SK-N-SH (cell line): ENCODE results near the gene INPP5A. TPM values are rescaled to one million over a fixed set of nuclear protein-coding genes. Genes with fewer than 3 reads are reported as not detected.

ENCODE experiments used
- CTCF ChIA-PET: fragments of 300-600, 350-600 bp; formaldehyde crosslinking; extraction: SDS; loops from one replicate; lab custom pipeline; 2021; lab: Yijun Ruan, JAX
- POLR2A ChIA-PET: fragments of 350-600 bp; sonication (Branson Sonifier 250); formaldehyde crosslinking; extraction: SDS; loops from one replicate; lab custom pipeline; 2020; ENCODE audit warnings: antibody characterized with exemption, inconsistent platforms; lab: Yijun Ruan, JAX
- DNase-seq: peaks from one replicate; pipeline ENCODE4 v3.0.0; 2012
- H2AFZ ChIP-seq: fragments of 200-600 bp; sonication (generic); 2 replicates; pipeline ENCODE4 v1.8.1; 2016; ENCODE audit warnings: antibody characterized with exemption, mild to moderate bottlenecking, low read depth
- H3F3A ChIP-seq: fragments of 200-600 bp; sonication (generic); replicated peaks from 2 replicates; pipeline ENCODE3; 2016; ENCODE audit warnings: antibody characterized with exemption, mild to moderate bottlenecking; ENCODE audit not compliant: insufficient read depth
- H3K27ac ChIP-seq, 2 experiments: fragments of 200-500 bp in 1 of 2; fragments of 200-600 bp in 1 of 2; sonication (Bioruptor generic) in 1 of 2; sonication (generic), shearing (Covaris generic) in 1 of 2; 2 replicates each; pipeline versions ENCODE4 v1.5.1 to v1.6.1; 2014 to 2016; ENCODE audit warnings: low read depth in 2 of 2, inconsistent platforms in 1 of 2, low read length in 1 of 2, mild to moderate bottlenecking in 1 of 2, mixed read lengths in 1 of 2
- H3K27me3 ChIP-seq: fragments of 200-600 bp; sonication (generic), shearing (Covaris generic); 2 replicates; pipeline ENCODE4 v1.6.1; 2016; ENCODE audit warnings: mixed run types; ENCODE audit not compliant: insufficient read depth
- H3K36me3 ChIP-seq, 2 experiments: fragments of 200-500 bp in 1 of 2; fragments of 200-600 bp in 1 of 2; sonication (Bioruptor generic) in 1 of 2; sonication (generic) in 1 of 2; replicated peaks in 1 of 2; 2 replicates each; pipeline versions ENCODE3 to v1.5.1; 2014 to 2016; ENCODE audit warnings: low read length in 1 of 2, mild to moderate bottlenecking in 1 of 2; ENCODE audit not compliant: insufficient read depth in 2 of 2, control insufficient read depth in 1 of 2
- H3K4me1 ChIP-seq, 2 experiments: fragments of 200-500 bp in 1 of 2; fragments of 200-600 bp in 1 of 2; sonication (Bioruptor generic) in 1 of 2; sonication (generic), shearing (Covaris generic) in 1 of 2; 2 replicates each; pipeline versions ENCODE4 v1.5.1 to v1.6.1; 2014 to 2016; ENCODE audit warnings: low read depth in 1 of 2, low read length in 1 of 2, mixed run types in 1 of 2; ENCODE audit not compliant: insufficient read depth in 2 of 2, control insufficient read depth in 1 of 2
- H3K4me2 ChIP-seq: fragments of 200-600 bp; sonication (generic), shearing (Covaris generic); 2 replicates; pipeline ENCODE4 v1.6.1; 2017; ENCODE audit warnings: mixed run types
- H3K4me3 ChIP-seq, 2 experiments: fragments of 200-500 bp in 1 of 2; fragments of 200-600 bp in 1 of 2; sonication (Bioruptor generic) in 1 of 2; sonication (generic), shearing (Covaris generic) in 1 of 2; 2 replicates each; pipeline versions ENCODE4 v1.5.1 to v1.8.1; 2014 to 2016; ENCODE audit warnings: low read depth in 2 of 2, inconsistent platforms in 1 of 2, low read length in 1 of 2, mild to moderate bottlenecking in 1 of 2, mixed read lengths in 1 of 2, moderate library complexity in 1 of 2
- H3K79me2 ChIP-seq: fragments of 200-600 bp; sonication (generic); 2 replicates; pipeline ENCODE4 v1.8.1; 2017; ENCODE audit warnings: mild to moderate bottlenecking; ENCODE audit not compliant: insufficient read depth
- H3K9ac ChIP-seq: fragments of 200-600 bp; sonication (generic); 2 replicates; pipeline ENCODE4 v1.6.1; 2017; ENCODE audit warnings: mixed run types
- H3K9me2 ChIP-seq: fragments of 200-600 bp; sonication (generic); 2 replicates; pipeline ENCODE4 v1.6.1; 2017; ENCODE audit warnings: mixed run types
- H3K9me3 ChIP-seq: fragments of 200-600 bp; sonication (generic); 2 replicates; pipeline ENCODE4 v1.6.1; 2017; ENCODE audit warnings: mixed run types, mild to moderate bottlenecking, moderate library complexity
- H4K20me1 ChIP-seq: fragments of 200-600 bp; sonication (generic); 2 replicates; pipeline ENCODE4 v1.6.1; 2017; ENCODE audit warnings: mild to moderate bottlenecking, mixed run types; ENCODE audit not compliant: insufficient read depth
- CHD2 ChIP-seq: fragments of 150-350 bp; IDR thresholded peaks from 2 replicates; pipeline ENCODE4 v1.6.1; 2018; ENCODE audit warnings: low read length; ENCODE audit not compliant: partially characterized antibody
- EZH2phosphoT487 ChIP-seq: fragments of 200-600 bp; sonication (generic); IDR thresholded peaks from 2 replicates; pipeline ENCODE4 v1.6.1; 2017; ENCODE audit warnings: low read depth, mixed run types, mild to moderate bottlenecking, antibody characterized with exemption, moderate library complexity, borderline replicate concordance
- JUND ChIP-seq: IDR thresholded peaks from 2 replicates; pipeline ENCODE4 v1.4.0; 2012
- MEF2A ChIP-seq: IDR thresholded peaks from 2 replicates; pipeline ENCODE4 v1.4.0; 2012; ENCODE audit warnings: low read depth, borderline replicate concordance
- MXI1 ChIP-seq: IDR thresholded peaks from 2 replicates; pipeline ENCODE4 v1.6.1; 2012; ENCODE audit warnings: mild to moderate bottlenecking, low read depth, low read length, improper control_type of control experiment
- NFIC ChIP-seq: IDR thresholded peaks from 2 replicates; pipeline ENCODE4 v1.4.0; 2012; ENCODE audit warnings: borderline replicate concordance
- YY1 ChIP-seq: IDR thresholded peaks from 2 replicates; pipeline ENCODE4 v1.4.0; 2012; ENCODE audit warnings: low read depth, mild to moderate bottlenecking
- ZBTB33 ChIP-seq: IDR thresholded peaks from 2 replicates; pipeline ENCODE4 v1.4.0; 2012; ENCODE audit warnings: low read depth, borderline replicate concordance
- WGBS: methylation state at CpG from one replicate; pipeline ENCODE4 v1.1.6; 2017; ENCODE audit warnings: low lambda C conversion rate; 5-methylcytosine and 5-hydroxymethylcytosine counted together
- polyA plus RNA-seq, 3 experiments: library from polyadenylated mRNA; depleted of rRNA; stranded (reverse); fragments of >200 nt; gene quantifications; 2 replicates each; pipeline ENCODE4 v1.2.3, GENCODE V29; 2012

Gene INPP5A
- polyA plus RNA-seq, 1 of the 3 experiments (the other 2 are of a cell fraction), result 12.0 TPM

DNA sequence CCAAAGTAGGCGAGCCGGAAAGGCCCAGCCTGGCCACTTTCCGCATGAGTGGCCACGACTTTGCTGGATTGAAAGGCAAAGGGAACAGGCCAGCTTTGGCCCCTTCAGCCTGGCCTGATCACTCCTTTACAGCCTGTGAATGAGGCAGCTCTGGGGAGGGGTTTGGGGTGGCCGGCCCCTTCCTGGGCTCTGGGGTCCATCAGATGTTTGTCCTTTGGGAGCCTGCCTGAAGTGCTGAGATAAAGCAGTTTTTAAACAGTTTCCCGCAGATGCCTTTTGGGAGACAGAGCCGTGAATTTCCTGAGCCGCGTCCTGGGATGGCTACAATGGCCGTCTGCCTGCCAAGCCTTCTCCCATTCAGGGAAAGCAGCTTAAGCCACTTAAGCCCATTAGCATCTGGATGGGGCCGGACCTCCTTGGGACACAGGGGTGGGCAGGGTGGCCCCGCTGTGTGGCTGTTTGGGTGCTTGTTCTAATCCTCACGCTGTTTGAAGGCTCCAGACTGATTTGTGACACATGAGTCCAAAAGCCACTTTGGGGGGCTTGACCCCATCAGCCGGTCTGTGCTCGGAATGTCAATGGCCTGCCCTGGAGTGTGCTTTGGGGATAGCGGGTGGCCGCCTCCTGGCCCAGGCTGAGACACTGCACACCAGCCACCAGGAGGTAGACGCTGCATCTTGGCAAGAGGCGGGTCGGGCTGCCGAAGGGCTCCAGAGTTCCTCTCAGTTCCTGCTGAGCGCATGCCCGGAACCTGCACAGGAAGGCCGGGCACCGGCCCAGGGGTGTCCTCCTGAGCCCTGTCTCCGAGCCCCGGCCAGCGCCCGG, 209.4 kb downstream of the INPP5A start:
- Histone ChIP-seq H3K27ac (no peak overlapping the region), H3K79me2 (no peaks in the 10 kb centered on the region), H3K4me2 (no peak overlapping the region), H3K4me1 (no peaks in the 10 kb centered on the region), H4K20me1 (no peaks in the 10 kb centered on the region), H2AFZ (no peak overlapping the region), H3K27me3 (no peaks in the 10 kb centered on the region), H3F3A (no peaks in the 10 kb centered on the region), H3K9ac (no peak overlapping the region), H3K4me3 (no peak overlapping the region), H3K9me3 (no peaks in the 10 kb centered on the region), H3K36me3 (no peaks in the 10 kb centered on the region), H3K9me2 (no peaks in the 10 kb centered on the region)
- POLR2A ChIA-PET, result no interaction called here
- no peak for DNase-seq
- TF ChIP-seq EZH2phosphoT487, result no peak
- no peak for TF ChIP-seq YY1
- WGBS, result 87% methylated on average over 16 of the region's 29 CpGs
- CTCF ChIA-PET, result interaction anchor here (0.9 kb wide), 1 partner anchor 93 kb away, joined by 3 read pairs; no protein-coding TSS in a partner anchor

GRCh38 chr10:132748135-132748534, 210.5 kb downstream of the INPP5A start:
- H3K79me2 ChIP-seq, result no peaks in the 10 kb centered on the region
- H4K20me1 ChIP-seq, result no peaks in the 10 kb centered on the region
- H3K9ac ChIP-seq, result no peak overlapping the region
- H3K9me2 ChIP-seq, result no peaks in the 10 kb centered on the region
- H3K4me2 ChIP-seq, result no peak overlapping the region
- no peaks in the 10 kb centered on the region for H3K36me3 ChIP-seq
- 90% methylated on average over 15 of the region's 15 CpGs for WGBS
- H3K27me3 ChIP-seq, result no peaks in the 10 kb centered on the region
- POLR2A ChIA-PET, result no interaction called here
- H3K9me3 ChIP-seq, result no peaks in the 10 kb centered on the region
- no peaks in the 10 kb centered on the region for H3K4me1 ChIP-seq
- CTCF ChIA-PET, result interaction anchor here (2.0 to 2.3 kb wide), 2 partner anchors 12 to 94 kb away, joined by 5 to 7 read pairs; no protein-coding TSS in a partner anchor
- H3K27ac ChIP-seq, result no peak overlapping the region
- no peaks in the 10 kb centered on the region for H3F3A ChIP-seq
- TF ChIP-seq MEF2A, result no peak
- no peak for TF ChIP-seq ZBTB33
- no peak for TF ChIP-seq EZH2phosphoT487
- no peak for TF ChIP-seq JUND
- no peak for TF ChIP-seq CHD2
- TF ChIP-seq NFIC, result no peak
- no peak for TF ChIP-seq MXI1
- no peak for TF ChIP-seq YY1
- H2AFZ ChIP-seq, result no peak overlapping the region
- DNase-seq, result no peak
- H3K4me3 ChIP-seq, result no peak overlapping the region
